BLaER1 treated with 17β-estradiol and CSF1 and Interleukin-3, amounts not matched to agents 10 nM and 100 nM (cell line): ENCODE results near the gene ABITRAM.
"Not testable (repeated sequence)": the region's sequence is repeated elsewhere in the genome, so short reads cannot be mapped to it uniquely, and the experiment has no call there.

ENCODE experiments used
- H3K27ac ChIP-seq, 11 experiments: shearing (Covaris generic); formaldehyde crosslinking; 2 replicates each; pipeline ENCODE4 v1.8.1; 2022
- H3K27me3 ChIP-seq, 11 experiments: shearing (Covaris generic); formaldehyde crosslinking; 2 replicates each; pipeline ENCODE4 v1.8.1; 2022
- H3K36me3 ChIP-seq, 11 experiments: shearing (Covaris generic); formaldehyde crosslinking; 2 replicates each; pipeline ENCODE4 v1.8.1; 2022
- H3K4me1 ChIP-seq, 10 experiments: shearing (Covaris generic); formaldehyde crosslinking; 2 replicates each; pipeline ENCODE4 v1.8.1; 2022
- H3K4me2 ChIP-seq, 11 experiments: shearing (Covaris generic); formaldehyde crosslinking; 2 replicates each; pipeline ENCODE4 v1.8.1; 2022
- H3K4me3 ChIP-seq, 10 experiments: shearing (Covaris generic); formaldehyde crosslinking; 2 replicates each; pipeline ENCODE4 v1.8.1; 2022
- H3K9ac ChIP-seq, 11 experiments: shearing (Covaris generic); formaldehyde crosslinking; 2 replicates each; pipeline ENCODE4 v1.8.1; 2022
- H3K9me3 ChIP-seq, 11 experiments: shearing (Covaris generic); formaldehyde crosslinking; replicated peaks in 1 of 11; 2 replicates each; pipeline ENCODE4 v1.8.1; 2022
- H4K20me1 ChIP-seq, 11 experiments: shearing (Covaris generic); formaldehyde crosslinking; 2 replicates each; pipeline ENCODE4 v1.8.1; 2022
- Cebpa-rat ChIP-seq, 11 experiments: shearing (Covaris generic); IDR thresholded peaks; 2 replicates each; pipeline ENCODE4 v1.8.1; 2022

ABITRAM gene

DNA sequence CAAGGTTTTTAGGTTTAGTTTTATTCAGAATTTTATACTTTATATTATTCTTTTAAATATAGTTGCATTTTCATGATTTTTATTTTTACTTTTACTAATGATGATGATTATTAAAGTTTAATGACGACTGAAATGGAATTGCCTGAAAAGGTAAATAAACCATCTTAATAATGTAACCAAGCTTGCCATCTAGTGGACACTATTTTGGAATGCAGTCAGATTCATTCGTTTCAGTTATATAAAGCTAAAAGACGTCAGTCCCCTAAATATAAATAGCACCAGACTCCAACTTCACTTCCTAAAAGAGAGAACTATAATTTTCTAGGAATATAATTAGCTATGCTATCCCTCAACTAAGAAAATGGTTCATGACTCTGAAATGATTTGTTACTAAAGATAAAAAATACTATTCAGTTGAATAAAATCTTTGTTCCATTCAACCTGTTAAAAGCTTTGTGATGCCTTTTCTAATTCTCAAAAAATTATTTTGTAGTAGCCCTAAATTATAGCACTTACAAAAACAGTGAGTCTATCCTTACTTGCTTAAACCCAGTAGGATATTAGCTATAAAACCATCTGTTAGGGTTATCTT is 19.9 kb downstream of the ABITRAM start:
- Histone ChIP-seq H3K4me2 (no peak overlapping the region), H3K4me3 (no peak overlapping the region), H3K9me3 (no peaks in the 10 kb centered on the region), H3K4me1 (peaks cover 0 to 4% (median 0%) of the 10 kb centered on the region in 10 experiments; a peak in 1 of 20 replicates), H3K9ac (no peak overlapping the region), H3K27me3 (no peaks in the 10 kb centered on the region), H3K27ac (no peak overlapping the region), H4K20me1 (no peaks in the 10 kb centered on the region), H3K36me3 (peaks cover 0 to 32% (median 6%) of the 10 kb centered on the region in 11 experiments; a peak in 6 of 22 replicates)
- TF ChIP-seq Cebpa-rat (IDR thresholded peaks at IDR 0.05): no peak

DNA sequence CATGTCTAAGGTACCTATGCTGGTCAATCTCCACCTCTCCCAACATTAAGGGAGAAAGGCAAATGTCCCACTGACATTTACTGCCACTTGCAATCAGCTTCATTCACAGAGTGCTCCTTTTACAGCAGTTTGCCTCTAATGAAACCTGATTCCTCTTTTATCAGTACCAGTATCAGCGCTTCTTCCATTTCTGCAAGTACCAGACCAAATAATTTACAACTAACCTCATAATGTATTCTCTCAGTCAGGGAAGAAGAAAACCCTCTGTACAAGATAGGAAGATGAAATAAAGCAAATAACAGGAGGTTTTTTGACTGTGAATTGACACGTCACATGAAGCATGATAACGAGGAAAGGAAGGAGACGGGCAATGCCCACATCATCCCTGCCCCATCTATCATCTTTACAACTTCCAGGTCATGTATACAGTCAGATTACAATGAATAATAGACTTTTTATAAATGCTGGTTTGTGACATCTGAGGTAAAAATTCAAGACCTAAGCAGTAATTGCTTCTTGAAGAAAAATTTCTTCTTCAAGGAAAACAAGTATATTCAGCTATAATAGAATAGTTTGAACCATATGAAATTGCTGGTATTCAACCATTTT is 21.9 kb downstream of the ABITRAM start:
- no peaks in the 10 kb centered on the region for H3K9me3 ChIP-seq
- peaks cover 0 to 4% (median 0%) of the 10 kb centered on the region in 10 experiments; a peak in 1 of 20 replicates for H3K4me1 ChIP-seq
- H4K20me1 ChIP-seq: no peaks in the 10 kb centered on the region
- H3K36me3 ChIP-seq: peaks cover 0 to 26% (median 2%) of the 10 kb centered on the region in 11 experiments; a peak in 5 of 22 replicates
- no peaks in the 10 kb centered on the region for H3K27me3 ChIP-seq
- no peak for TF ChIP-seq Cebpa-rat (IDR thresholded peaks at IDR 0.05)
- no peak overlapping the region for H3K4me3 ChIP-seq
- no peak overlapping the region for H3K9ac ChIP-seq
- H3K4me2 ChIP-seq: no peak overlapping the region
- no peak overlapping the region for H3K27ac ChIP-seq

DNA sequence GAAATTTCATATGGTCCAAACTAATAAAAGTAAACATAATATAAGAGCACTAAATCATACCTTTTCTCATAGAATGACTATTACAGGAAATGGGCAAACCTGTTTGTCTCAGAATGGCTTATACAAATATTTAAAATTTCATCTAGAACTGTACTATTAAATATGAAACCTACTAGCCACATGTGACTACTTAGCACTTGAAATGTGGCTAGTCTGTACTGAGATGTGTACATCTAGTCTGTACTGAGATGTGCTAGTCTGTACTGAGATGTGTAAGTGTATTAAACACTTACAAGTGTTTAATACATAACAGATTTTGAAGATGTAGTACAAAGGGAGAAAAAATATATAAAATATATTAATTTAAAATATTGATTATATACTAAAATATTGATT is 22.4 kb downstream of the ABITRAM start:
- no peak for TF ChIP-seq Cebpa-rat (IDR thresholded peaks at IDR 0.05)
- no peak overlapping the region for H3K27ac ChIP-seq

DNA sequence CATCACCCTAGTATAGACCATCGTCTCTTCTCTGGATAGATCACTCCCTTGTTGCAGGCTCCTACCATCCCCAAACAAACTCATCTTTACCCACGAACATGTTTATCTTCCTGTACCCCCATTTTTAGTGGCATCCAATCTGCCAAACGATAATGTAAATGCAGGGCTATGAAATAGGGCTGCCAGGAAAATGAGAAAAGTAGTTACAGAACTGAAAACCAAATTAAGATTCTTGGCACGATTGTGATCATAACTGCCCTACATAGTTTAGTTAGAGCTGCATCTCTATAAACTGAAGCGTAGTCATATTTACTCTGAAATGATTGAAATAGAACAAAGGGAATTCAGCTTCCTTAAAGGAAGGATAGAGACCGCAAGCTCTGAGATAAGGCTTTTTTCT is 26.1 kb downstream of the ABITRAM start:
- TF ChIP-seq Cebpa-rat (IDR thresholded peaks at IDR 0.05): no peak
- H3K36me3 ChIP-seq: peaks cover 0 to 36% (median 12%) of the 10 kb centered on the region in 11 experiments; a peak in 12 of 22 replicates
- H3K27ac ChIP-seq: no peak overlapping the region

More for the DNA sequence above, 22.4 kb downstream of the ABITRAM start:
- H3K4me3 ChIP-seq: no peak overlapping the region
- peaks cover 0 to 7% (median 0%) of the 10 kb centered on the region in 10 experiments; a peak in 1 of 20 replicates for H3K4me1 ChIP-seq
- H3K36me3 ChIP-seq: peaks cover 0 to 21% (median 1%) of the 10 kb centered on the region in 11 experiments; a peak in 4 of 22 replicates
- no peaks in the 10 kb centered on the region for H3K9me3 ChIP-seq
- H4K20me1 ChIP-seq: no peaks in the 10 kb centered on the region
- H3K9ac ChIP-seq: no peak overlapping the region
- no peaks in the 10 kb centered on the region for H3K27me3 ChIP-seq
- H3K4me2 ChIP-seq: no peak overlapping the region

DNA sequence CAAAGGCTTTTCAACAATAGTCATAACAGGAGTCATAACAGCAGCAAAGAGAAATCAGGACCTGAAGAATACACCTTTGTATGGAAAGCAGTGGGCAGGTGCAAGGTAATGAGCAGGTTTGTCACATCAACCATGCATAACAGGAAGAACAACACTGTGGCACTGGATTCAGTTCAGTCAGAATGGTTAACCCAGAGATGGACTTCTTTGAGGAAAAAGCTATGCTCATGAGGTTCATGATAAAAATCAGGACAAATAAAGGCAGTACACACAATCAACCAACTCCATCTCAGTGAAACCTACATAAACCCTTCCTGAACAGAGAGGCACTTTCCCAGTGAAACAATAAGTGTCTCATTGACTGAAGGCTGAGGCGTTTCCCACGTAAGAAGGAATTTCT is 27.0 kb downstream of the ABITRAM start:
- Histone ChIP-seq H3K4me3 (no peak overlapping the region), H3K9ac (no peak overlapping the region), H3K4me2 (no peak overlapping the region), H3K27ac (no peak overlapping the region), H3K4me1 (peaks cover 0 to 10% (median 0%) of the 10 kb centered on the region in 10 experiments; a peak in 2 of 20 replicates), H3K27me3 (no peaks in the 10 kb centered on the region), H3K36me3 (peaks cover 0 to 45% (median 14%) of the 10 kb centered on the region in 11 experiments; a peak in 12 of 22 replicates), H3K9me3 (no peaks in the 10 kb centered on the region), H4K20me1 (no peaks in the 10 kb centered on the region; a peak in 1 of 22 replicates)
- no peak for TF ChIP-seq Cebpa-rat (IDR thresholded peaks at IDR 0.05)

More for the DNA sequence above, 26.1 kb downstream of the ABITRAM start:
- Histone ChIP-seq H3K4me1 (peaks cover 0 to 10% (median 0%) of the 10 kb centered on the region in 10 experiments; a peak in 2 of 20 replicates), H3K4me3 (no peak overlapping the region), H3K27me3 (no peaks in the 10 kb centered on the region), H3K9ac (no peak overlapping the region), H3K9me3 (no peaks in the 10 kb centered on the region), H4K20me1 (no peaks in the 10 kb centered on the region), H3K4me2 (no peak overlapping the region)

DNA sequence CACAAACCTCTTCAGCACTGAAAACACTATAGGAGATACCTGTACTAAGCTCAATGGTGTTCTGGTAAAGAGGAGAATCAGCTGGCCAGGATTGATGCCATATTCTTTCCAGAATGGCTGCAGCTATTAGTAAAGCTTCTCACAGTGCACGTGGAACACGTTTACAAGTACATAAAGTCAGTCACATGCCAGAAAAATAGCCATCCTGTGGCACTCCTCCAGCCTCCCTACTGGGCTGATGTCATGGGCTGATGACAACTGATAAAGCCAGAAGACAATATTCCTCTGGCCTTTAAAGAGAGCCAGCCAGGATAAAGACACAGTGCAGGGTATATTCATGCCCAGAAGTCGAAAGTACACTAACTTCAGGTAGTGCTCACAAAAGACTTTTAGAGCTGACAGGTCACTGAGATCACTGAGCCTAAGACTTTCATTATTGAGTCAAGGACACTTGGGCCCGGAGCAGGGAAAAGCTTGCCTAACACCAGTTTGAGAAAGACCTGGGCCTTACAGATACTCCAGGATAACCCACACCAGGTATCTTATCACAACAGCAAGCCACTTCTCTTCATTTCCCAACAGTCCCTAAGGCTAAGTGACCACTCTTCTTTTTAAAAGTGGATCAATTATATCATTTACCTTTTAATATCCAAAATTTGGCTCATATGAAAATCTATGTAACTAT is 29.4 kb downstream of the ABITRAM start:
- no peak for TF ChIP-seq Cebpa-rat (IDR thresholded peaks at IDR 0.05)
- Histone ChIP-seq H3K36me3 (peaks cover 0 to 65% (median 21%) of the 10 kb centered on the region in 11 experiments; a peak in 14 of 22 replicates), H3K4me2 (no peak overlapping the region), H3K27ac (no peak overlapping the region), H3K27me3 (no peaks in the 10 kb centered on the region), H4K20me1 (no peaks in the 10 kb centered on the region; a peak in 1 of 22 replicates), H3K9me3 (no peaks in the 10 kb centered on the region), H3K4me3 (no peak overlapping the region), H3K9ac (no peak overlapping the region), H3K4me1 (peaks cover 0 to 10% (median 0%) of the 10 kb centered on the region in 10 experiments; a peak in 2 of 20 replicates)

DNA sequence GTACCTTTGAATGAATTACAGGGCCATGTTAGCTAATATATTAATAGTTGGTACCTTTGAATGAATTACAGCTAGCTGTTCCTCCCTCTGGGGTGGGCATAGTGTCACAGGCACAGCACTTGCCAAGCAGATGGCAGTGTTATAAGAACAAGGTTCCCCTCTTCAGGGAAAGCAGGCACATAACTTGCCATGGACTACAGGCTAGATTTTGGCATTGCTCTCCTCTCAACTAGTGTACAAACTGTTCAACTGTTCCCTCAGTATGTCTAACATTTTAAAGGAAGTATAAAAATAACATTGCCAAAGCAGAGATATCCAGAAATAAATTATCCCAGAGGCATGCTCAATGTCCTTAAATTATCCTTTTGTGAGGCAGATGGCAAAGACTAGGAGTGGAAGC is 33.7 kb downstream of the ABITRAM start:
- Histone ChIP-seq H3K27me3 (no peaks in the 10 kb centered on the region), H3K4me3 (no peak overlapping the region), H3K4me1 (no peaks in the 10 kb centered on the region), H3K9ac (no peak overlapping the region), H3K9me3 (peaks cover 14 to 19% (median 16%) of the 10 kb centered on the region in 11 experiments), H3K27ac (no peak overlapping the region), H3K4me2 (no peak overlapping the region), H3K36me3 (peaks cover 5 to 89% (median 47%) of the 10 kb centered on the region in 11 experiments; a peak in 20 of 22 replicates), H4K20me1 (no peaks in the 10 kb centered on the region; a peak in 1 of 22 replicates)
- TF ChIP-seq Cebpa-rat (IDR thresholded peaks at IDR 0.05): no peak

DNA sequence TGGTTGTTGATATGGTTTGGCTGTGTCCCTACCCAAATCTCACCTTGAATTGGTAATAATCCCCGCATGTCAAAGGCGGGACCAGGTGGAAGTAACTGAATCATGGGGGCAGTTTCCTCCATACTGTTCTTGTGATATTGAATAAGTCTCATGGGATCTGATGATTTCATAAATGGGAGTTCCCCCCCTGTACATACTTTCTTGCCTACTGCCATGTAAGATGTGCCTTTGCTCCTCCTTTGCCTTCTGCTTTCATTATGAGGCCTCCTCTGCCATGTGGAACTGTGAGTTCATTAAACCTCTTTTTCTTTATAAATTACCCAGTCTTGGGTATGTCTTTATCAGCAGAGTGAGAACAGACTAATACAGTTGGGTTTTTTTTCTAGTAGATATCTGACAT is 37.2 kb downstream of the ABITRAM start:
- not testable (repeated sequence) for H3K4me3 ChIP-seq, H3K4me2 ChIP-seq, H3K27me3 ChIP-seq, H3K27ac ChIP-seq, H3K9ac ChIP-seq, H3K4me1 ChIP-seq, H4K20me1 ChIP-seq
- H3K36me3 ChIP-seq: peaks cover 5 to 87% (median 54%) of the 10 kb centered on the region in 11 experiments; a peak in 20 of 22 replicates
- peaks cover 14 to 22% (median 16%) of the 10 kb centered on the region in 11 experiments for H3K9me3 ChIP-seq

DNA sequence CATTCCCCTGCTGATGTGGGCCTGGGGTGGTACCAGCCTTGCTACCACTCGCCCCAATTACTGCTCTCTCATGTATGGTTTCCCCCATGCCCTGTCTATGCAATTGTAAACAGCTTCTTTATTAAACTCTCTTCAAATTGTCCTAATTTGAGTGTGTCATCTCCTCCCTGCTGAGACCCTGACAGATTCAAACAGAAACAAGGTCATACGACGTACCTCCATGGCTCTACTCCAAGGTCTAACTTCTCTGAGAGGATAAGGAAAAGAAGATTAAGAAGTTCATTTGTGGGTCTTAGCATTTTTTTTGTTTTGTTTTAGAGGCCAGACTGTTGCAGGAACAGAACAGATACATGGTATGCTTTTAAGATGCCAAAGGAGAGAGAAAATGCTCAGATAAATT is 38.0 kb downstream of the ABITRAM start:
- Histone ChIP-seq H3K36me3 (peaks cover 5 to 84% (median 55%) of the 10 kb centered on the region in 11 experiments; a peak in 20 of 22 replicates), H3K27ac (no peak overlapping the region)

More for the DNA sequence above, 38.0 kb downstream of the ABITRAM start:
- Histone ChIP-seq H3K4me1 (no peaks in the 10 kb centered on the region), H3K27me3 (no peaks in the 10 kb centered on the region), H4K20me1 (no peaks in the 10 kb centered on the region), H3K4me2 (no peak overlapping the region), H3K9ac (no peak overlapping the region), H3K9me3 (peaks cover 14 to 22% (median 16%) of the 10 kb centered on the region in 11 experiments), H3K4me3 (no peak overlapping the region)
- no peak for TF ChIP-seq Cebpa-rat (IDR thresholded peaks at IDR 0.05)
